Right lobe of liver (tissue), 4 donors: ENCODE results near the gene SH3RF1.

Experiments
- CTCF ChIP-seq, 4 donors: fragments of 200-600 bp in 3 of 4; fragments of 450-650 bp in 1 of 4; IDR thresholded peaks; one replicate each; pipeline versions ENCODE4 v1.5.1 to v1.8.0; 2016 to 2022; ENCODE audit warnings: antibody characterized with exemption in 4 of 4, mild to moderate bottlenecking in 2 of 4
- POLR2A ChIP-seq: fragments of 450-650 bp; IDR thresholded peaks from one replicate; pipeline ENCODE4 v1.6.1; 2017; ENCODE audit warnings: antibody characterized with exemption, mild to moderate bottlenecking
- donor health status: DM: no; HTN: no; CAD: no.
- donor health status: DM: no; HTN: no; CAD: no.
- donor health status: DM: no; HTN: yes; CAD: no.

DNA sequence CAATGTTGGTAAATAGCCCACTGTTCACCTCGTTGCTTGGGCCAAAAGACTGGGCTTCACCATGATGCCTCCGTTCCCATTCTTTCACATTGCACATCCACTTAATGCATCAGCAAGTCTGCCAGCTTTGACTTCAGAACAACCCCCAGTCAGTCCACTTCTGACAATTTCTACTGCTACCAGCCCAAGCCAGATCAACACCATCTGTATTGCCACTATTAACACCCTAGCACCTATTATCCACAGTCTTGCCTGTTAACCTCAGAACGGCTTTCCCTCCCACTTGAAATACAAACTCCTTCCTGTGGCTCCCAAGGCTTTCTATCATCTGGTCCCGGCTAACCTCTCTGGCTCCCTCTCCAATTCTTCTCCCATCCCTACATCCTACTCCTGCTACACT is 95.7 kb downstream of the SH3RF1 start:
- TF ChIP-seq CTCF (IDR thresholded peaks at IDR 0.05) (no peak), POLR2A (no peak)
